HFFc6 (cell line): ENCODE results near the gene TF. TPM values are rescaled to one million over a fixed set of nuclear protein-coding genes. Genes with fewer than 3 reads are reported as not detected.
A peak's percentile ranks its signal among the peaks of the same experiment; 100 is the strongest.

Experiments
- DNase-seq: peaks from one replicate; pipeline ENCODE4 v3.0.0-alpha.2; 2018
- H3K27ac Mint-ChIP-seq: 2 replicates; pipeline ENCODE4 v1.8.0; 2020; ENCODE audit warnings: mild to moderate bottlenecking, mixed read lengths
- H3K27me3 Mint-ChIP-seq: 2 replicates; pipeline ENCODE4 v1.8.0; 2021; ENCODE audit warnings: mild to moderate bottlenecking, moderate library complexity, mixed read lengths; ENCODE audit not compliant: insufficient read depth
- H3K36me3 Mint-ChIP-seq: 2 replicates; pipeline ENCODE4 v1.8.0; 2021; ENCODE audit warnings: low read depth, mixed read lengths
- H3K4me1 Mint-ChIP-seq: 2 replicates; pipeline ENCODE4 v1.8.0; 2020; ENCODE audit warnings: low read depth, mixed read lengths
- H3K4me3 Mint-ChIP-seq: 2 replicates; pipeline ENCODE4 v1.8.0; 2020; ENCODE audit warnings: mild to moderate bottlenecking, moderate library complexity, mixed read lengths
- H3K9me3 Mint-ChIP-seq: 2 replicates; pipeline ENCODE4 v1.8.0; 2020; ENCODE audit warnings: mild to moderate bottlenecking, mixed read lengths
- total RNA-seq, 6 experiments: library from RNA; stranded (reverse); fragmentation: NEBNext Ultra II Directional; extraction: Animal tissue kit (Norgen Biotek cat#: 25700); gene quantifications; 2 replicates in 1 of 6; 3 replicates in 5 of 6; pipeline ENCODE4 v1.2.3, GENCODE V29; 2021
- TF ChIP-seq, protein P1 (sequence below): fragments of 200-600 bp; sonication (generic); IDR thresholded peaks from 2 replicates; pipeline ENCODE4 v1.5.0; 2021; ENCODE audit warnings: antibody characterized with exemption, mild to moderate bottlenecking

TF gene
- total RNA-seq, 6 experiments from 2014 or later = under 0.01 to 0.13 (median 0.02) TPM; not detected in 1

DNA sequence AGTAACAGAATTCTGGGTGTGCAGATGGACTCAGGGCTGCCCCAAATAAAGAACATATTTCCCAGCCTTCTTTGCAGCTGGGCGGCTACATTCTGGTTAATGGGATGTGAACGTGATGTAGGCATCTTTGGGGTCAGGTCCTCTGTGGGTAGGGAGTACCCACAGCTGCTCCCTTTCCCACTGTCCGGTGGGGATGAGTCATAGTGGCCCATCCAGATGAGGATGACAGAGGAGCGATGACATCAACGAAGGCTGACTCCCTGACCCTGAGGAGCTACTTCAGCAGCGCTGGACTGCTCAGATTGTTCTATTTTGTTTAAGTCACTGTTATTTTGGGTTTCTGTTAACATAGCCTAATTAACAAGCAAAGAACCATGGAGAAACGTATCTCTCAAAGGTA lies 97.4 kb downstream of the TF start:
- DNase-seq = peak; percentile 43
- H3K9me3 Mint-ChIP-seq = no peaks in the 10 kb centered on the region
- H3K27ac Mint-ChIP-seq = no peak overlapping the region
- H3K36me3 Mint-ChIP-seq = no peaks in the 10 kb centered on the region
- TF ChIP-seq, protein P1, sequence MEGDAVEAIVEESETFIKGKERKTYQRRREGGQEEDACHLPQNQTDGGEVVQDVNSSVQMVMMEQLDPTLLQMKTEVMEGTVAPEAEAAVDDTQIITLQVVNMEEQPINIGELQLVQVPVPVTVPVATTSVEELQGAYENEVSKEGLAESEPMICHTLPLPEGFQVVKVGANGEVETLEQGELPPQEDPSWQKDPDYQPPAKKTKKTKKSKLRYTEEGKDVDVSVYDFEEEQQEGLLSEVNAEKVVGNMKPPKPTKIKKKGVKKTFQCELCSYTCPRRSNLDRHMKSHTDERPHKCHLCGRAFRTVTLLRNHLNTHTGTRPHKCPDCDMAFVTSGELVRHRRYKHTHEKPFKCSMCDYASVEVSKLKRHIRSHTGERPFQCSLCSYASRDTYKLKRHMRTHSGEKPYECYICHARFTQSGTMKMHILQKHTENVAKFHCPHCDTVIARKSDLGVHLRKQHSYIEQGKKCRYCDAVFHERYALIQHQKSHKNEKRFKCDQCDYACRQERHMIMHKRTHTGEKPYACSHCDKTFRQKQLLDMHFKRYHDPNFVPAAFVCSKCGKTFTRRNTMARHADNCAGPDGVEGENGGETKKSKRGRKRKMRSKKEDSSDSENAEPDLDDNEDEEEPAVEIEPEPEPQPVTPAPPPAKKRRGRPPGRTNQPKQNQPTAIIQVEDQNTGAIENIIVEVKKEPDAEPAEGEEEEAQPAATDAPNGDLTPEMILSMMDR = no peak
- peaks cover 9% of the 10 kb centered on the region; the same call in 1 of the 2 replicates for H3K4me1 Mint-ChIP-seq
- H3K27me3 Mint-ChIP-seq = peaks cover 14% of the 10 kb centered on the region
- H3K4me3 Mint-ChIP-seq = no peak overlapping the region

DNA sequence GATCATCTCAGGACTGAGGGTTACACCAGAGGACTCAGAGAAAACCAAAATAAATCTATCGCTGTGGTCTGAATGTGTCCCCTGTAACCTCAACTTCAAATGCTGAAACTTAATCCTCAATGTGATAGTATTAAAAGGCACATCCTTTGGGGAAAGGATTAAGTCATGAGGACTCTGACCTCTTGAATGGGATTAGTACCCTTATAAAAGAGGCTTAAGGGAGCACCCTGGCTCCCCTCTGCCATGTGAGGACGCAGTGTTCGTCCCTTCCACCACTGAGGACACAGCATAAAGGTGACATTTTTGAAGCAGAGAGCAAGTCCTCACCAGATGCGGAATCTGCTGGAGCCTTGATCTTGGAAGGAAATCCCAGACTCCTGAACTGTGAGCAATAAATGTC lies 98.9 kb downstream of the TF start:
- no peaks in the 10 kb centered on the region for H3K9me3 Mint-ChIP-seq
- H3K4me1 Mint-ChIP-seq = peaks cover 9% of the 10 kb centered on the region; the same call in 1 of the 2 replicates
- DNase-seq = no peak
- H3K27me3 Mint-ChIP-seq = peaks cover 13% of the 10 kb centered on the region
- no peak overlapping the region for H3K4me3 Mint-ChIP-seq
- H3K36me3 Mint-ChIP-seq = no peaks in the 10 kb centered on the region
- H3K27ac Mint-ChIP-seq = no peak overlapping the region
- TF ChIP-seq, protein P1 = no peak

Other genes with a start within 250 kb of the TF start
- gene CDV3, start 172.7 kb upstream of the TF start, total RNA-seq = 100 to 1,000 TPM; 163 to 208 (median 184) TPM
- 10 to 100 TPM; 14.5 to 24.7 (median 22.7) TPM for gene TOPBP1, start 84.5 kb upstream of the TF start, total RNA-seq
- gene SRPRB, start 59.4 kb downstream of the TF start, total RNA-seq = 100 to 1,000 TPM in 3 of 6 experiments, 10 to 100 TPM in 3; 94.3 to 130 (median 99.4) TPM
- gene RAB6B, start 149.5 kb downstream of the TF start, total RNA-seq = 1 to 10 TPM; 1.6 to 5.4 (median 2.1) TPM